Measurements from ENCODE around the gene FOXP1. TPM values are rescaled to one million over a fixed set of nuclear protein-coding genes. Genes with fewer than 3 reads are reported as not detected.

Gene FOXP1
- total and polyA plus RNA-seq, 2 donors from 2014 or later, result 6.7 to 87.2 TPM

DNA sequence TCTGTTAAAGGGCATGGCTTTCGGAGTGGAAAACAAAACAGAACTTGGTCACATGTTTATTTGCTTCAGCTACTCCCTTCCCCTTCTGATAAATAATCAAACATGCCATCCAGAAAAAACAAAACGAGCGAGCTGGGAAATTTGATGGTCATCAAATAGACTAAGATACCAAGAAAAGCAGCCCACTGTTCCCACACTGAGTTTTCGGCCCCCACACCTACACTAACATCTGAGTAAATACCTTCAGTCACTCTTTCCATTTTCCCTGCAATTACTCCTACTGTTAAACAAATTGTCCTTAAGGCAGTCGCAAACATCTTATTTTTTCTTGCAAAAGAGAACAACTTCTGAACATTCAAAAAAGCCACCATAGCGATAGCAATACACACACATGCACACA is 454.6 kb downstream of the FOXP1 start:
- Histone ChIP-seq H3K9ac (ENCODE audit: low read length in 3 of 3) (peak overlapping the region in 2 of 3 donors; percentile 13 to 28), H3K9me3 (ENCODE audit: control insufficient read depth in 2 of 3, insufficient read depth in 1 of 3, low read length in 3 of 3) (no peaks in the 10 kb centered on the region), H3K4me1 (ENCODE audit: control insufficient read depth in 2 of 3, insufficient read depth in 2 of 3, low read depth in 1 of 3, low read length in 3 of 3) (peaks cover 0 to 13% (median 4%) of the 10 kb centered on the region in 3 donors), H3K36me3 (ENCODE audit: control insufficient read depth in 2 of 3, insufficient read depth in 3 of 3, low read length in 3 of 3) (no peaks in the 10 kb centered on the region), H3K27ac (ENCODE audit: low read depth in 2 of 2, low read length in 2 of 2) (peak overlapping the region in 1 of 2 donors; percentile 71), H3K27me3 (ENCODE audit: control insufficient read depth, insufficient read depth, low read length) (no peaks in the 10 kb centered on the region), H3K4me3 (ENCODE audit: low read length in 3 of 3) (peak overlapping the region; percentile 28 to 83 (median 75))
- DNase-seq, result peak in 1 of 5 donors; percentile 42
- no peak for FAIRE-seq
- intact Hi-C loops (cut with DNase I), result no loop called here
- TF ChIP-seq CTCF (IDR thresholded peaks at IDR 0.05; ENCODE audit: borderline replicate concordance, extremely low read depth, insufficient read depth), result no peak

GRCh38 chr3:71127844-71128243 is 455.7 kb downstream of the FOXP1 start:
- no peak for TF ChIP-seq CTCF (IDR thresholded peaks at IDR 0.05; ENCODE audit: borderline replicate concordance, extremely low read depth, insufficient read depth)
- Histone ChIP-seq H3K27ac (ENCODE audit: low read depth in 2 of 2, low read length in 2 of 2) (no peak overlapping the region), H3K36me3 (ENCODE audit: control insufficient read depth in 2 of 3, insufficient read depth in 3 of 3, low read length in 3 of 3) (no peaks in the 10 kb centered on the region), H3K4me3 (ENCODE audit: low read length in 3 of 3) (peak overlapping the region in 1 of 3 donors; percentile 2), H3K27me3 (ENCODE audit: control insufficient read depth, insufficient read depth, low read length) (no peaks in the 10 kb centered on the region), H3K4me1 (ENCODE audit: control insufficient read depth in 2 of 3, insufficient read depth in 2 of 3, low read depth in 1 of 3, low read length in 3 of 3) (peaks cover 0 to 11% (median 4%) of the 10 kb centered on the region in 3 donors), H3K9me3 (ENCODE audit: control insufficient read depth in 2 of 3, insufficient read depth in 1 of 3, low read length in 3 of 3) (no peaks in the 10 kb centered on the region), H3K9ac (ENCODE audit: low read length in 3 of 3) (peak overlapping the region in 1 of 3 donors; percentile 2)
- no peak for FAIRE-seq
- peak in 1 of 5 donors; percentile 26 for DNase-seq
- intact Hi-C loops (cut with DNase I), result no loop called here

DNA sequence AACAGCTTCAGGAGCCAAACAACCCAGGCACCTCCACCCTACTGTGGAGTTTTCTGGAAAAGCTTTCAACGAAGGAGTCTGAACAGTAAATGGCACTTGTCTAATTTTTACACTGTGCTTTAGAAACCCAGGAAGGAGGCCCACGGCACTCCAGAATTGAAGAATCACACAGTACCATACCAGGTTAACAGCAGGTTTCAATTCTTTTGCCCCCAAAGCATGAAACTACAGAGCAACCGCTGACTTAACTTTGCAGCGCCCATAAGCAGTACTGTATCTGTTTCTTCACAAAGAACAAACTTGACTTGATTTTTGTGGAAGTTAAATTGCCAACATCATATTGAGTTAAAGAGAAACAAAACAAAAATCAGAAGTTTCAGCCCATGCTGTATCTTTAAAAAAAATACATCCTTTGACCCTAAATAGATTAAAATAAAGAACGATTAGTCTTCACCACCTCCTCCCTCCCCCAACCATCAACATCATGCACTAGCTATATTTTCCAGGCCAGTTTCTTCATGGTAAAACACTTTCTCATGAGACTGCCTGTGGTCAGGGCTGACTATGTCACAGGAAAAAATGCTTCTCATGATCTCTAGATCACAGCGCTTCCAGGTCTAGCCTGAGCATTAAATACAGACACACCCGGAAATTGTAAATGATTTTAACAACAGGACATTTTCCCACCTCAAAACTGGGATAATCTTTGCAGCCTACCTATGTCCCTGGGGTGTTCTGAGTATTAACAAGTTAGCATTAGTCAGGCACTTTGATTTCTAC is 456.3 kb downstream of the FOXP1 start:
- no peak for FAIRE-seq
- peak overlapping the region in 1 of 3 donors; percentile 2 for H3K4me3 ChIP-seq (ENCODE audit: low read length in 3 of 3)
- intact Hi-C loops (cut with DNase I), result no loop called here
- H3K36me3 ChIP-seq (ENCODE audit: control insufficient read depth in 2 of 3, insufficient read depth in 3 of 3, low read length in 3 of 3), result no peaks in the 10 kb centered on the region
- no peak for DNase-seq
- no peaks in the 10 kb centered on the region for H3K27me3 ChIP-seq (ENCODE audit: control insufficient read depth, insufficient read depth, low read length)
- H3K4me1 ChIP-seq (ENCODE audit: control insufficient read depth in 2 of 3, insufficient read depth in 2 of 3, low read depth in 1 of 3, low read length in 3 of 3), result peaks cover 0 to 11% (median 4%) of the 10 kb centered on the region in 3 donors
- peak overlapping the region in 1 of 3 donors; percentile 2 for H3K9ac ChIP-seq (ENCODE audit: low read length in 3 of 3)
- no peaks in the 10 kb centered on the region for H3K9me3 ChIP-seq (ENCODE audit: control insufficient read depth in 2 of 3, insufficient read depth in 1 of 3, low read length in 3 of 3)
- H3K27ac ChIP-seq (ENCODE audit: low read depth in 2 of 2, low read length in 2 of 2), result no peak overlapping the region
- no peak for TF ChIP-seq CTCF (IDR thresholded peaks at IDR 0.05; ENCODE audit: borderline replicate concordance, extremely low read depth, insufficient read depth)
